ENCODE measurements around the gene ZNF511. TPM values are rescaled to one million over a fixed set of nuclear protein-coding genes. Genes with fewer than 3 reads are reported as not detected.
"Not testable (repeated sequence)": the region's sequence is repeated elsewhere in the genome, so short reads cannot be mapped to it uniquely, and the experiment has no call there.

ZNF511 gene
- total RNA-seq: 35.9 TPM

- peak; percentile 87 for DNase-seq (ENCODE audit: low spot score)
Measured at GRCh38 chr10:133308421-133309099, at the start of gene ZNF511, which contains the start of gene TUBGCP2. Gene ZNF511, plus strand, starts transcription at chr10:133308914. Its CDS starts 30 bp downstream, at chr10:133308944. Gene TUBGCP2, minus strand, starts transcription at chr10:133308872. Its CDS starts 5,931 bp downstream, at chr10:133302941.

GRCh38 chr10:133259602-133259989, 49.1 kb upstream of the ZNF511 start:
- DNase-seq (ENCODE audit: low spot score): no peak

- no peak for DNase-seq (ENCODE audit: low spot score)
Measured at GRCh38 chr10:133260895-133261725, 47.6 kb upstream of the ZNF511 start.

- peak; percentile 90 for DNase-seq (ENCODE audit: low spot score)
Measured at GRCh38 chr10:133261726-133262325, 46.9 kb upstream of the ZNF511 start.

GRCh38 chr10:133262696-133263095, 46.0 kb upstream of the ZNF511 start:
- no peak for DNase-seq (ENCODE audit: low spot score)

DNA sequence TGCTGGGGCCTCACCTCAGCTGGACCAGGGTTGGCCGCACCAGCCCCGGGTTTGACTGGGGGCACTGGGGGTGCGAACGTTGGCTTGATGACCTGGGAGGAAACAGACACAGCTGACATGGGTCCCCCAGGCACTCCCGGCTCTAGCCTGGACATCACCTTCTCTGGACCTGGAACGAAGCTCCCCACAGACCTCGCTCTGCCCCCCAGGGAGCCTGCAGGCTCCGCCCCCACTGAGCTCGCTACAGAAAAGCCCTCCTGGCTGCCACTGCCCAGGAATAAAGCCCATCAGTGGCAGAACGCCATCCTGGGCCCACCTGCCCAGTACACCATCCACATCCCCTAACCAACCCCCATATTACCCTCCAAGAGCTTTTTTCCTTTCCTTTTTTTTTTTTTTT, 45.0 kb upstream of the ZNF511 start:
- no peak for DNase-seq (ENCODE audit: low spot score)

- DNase-seq (ENCODE audit: low spot score): no peak
Measured at GRCh38 chr10:133264461-133264860, 44.3 kb upstream of the ZNF511 start.

DNA sequence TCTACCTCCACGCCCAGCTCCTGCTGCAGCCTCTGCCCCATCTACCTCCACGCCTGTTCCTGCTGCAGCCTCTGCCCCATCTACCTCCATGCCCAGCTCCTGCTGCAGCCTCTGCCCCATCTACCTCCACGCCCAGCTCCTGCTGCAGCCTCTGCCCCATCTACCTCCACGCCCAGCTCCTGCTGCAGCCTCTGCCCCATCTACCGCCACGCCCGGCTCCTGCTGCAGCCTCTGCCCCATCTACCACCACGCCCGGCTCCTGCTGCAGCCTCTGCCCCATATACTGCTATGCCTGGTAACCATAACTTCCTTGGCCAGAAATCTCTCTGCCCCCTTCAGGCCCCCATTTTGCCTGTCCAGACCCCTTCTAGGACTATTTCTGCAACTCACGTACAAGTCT, 43.7 kb upstream of the ZNF511 start:
- DNase-seq (ENCODE audit: low spot score): not testable (repeated sequence)

DNA sequence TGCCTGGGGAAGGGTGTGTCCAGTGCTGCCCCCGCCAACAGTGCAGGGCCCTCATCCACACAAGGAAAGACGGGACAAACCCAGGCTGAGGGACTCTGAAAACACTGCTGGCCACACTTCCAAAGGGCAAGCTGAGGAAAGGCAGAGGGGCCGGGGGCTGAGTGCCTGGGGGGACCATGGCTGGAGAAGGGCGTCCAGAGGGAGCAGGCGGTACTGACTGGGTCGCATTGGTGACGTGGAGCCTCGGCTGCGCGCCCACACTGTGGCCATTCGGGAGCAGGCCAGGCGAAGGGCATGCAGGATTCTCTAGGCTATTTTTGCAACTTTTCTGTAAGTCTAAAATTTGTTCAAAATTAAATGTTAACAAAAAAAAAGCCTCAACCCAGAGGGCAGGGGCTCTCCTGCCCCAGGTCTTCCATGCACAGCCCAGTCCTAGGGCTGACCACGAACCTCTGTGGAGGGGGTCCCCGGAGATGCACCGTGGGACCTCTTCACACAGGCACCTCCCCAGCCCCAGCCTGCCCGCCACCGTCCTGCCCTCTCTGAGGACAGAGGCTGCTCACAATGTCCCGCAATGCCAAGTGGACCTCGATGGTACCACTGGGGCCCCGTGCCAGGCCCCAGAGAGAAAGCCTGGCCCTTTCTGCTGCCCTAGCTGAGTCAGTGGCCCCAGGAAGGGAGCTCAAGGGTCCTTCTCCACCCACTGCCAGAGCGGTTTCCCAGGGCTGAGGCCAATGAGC, 42.5 kb upstream of the ZNF511 start:
- DNase-seq (ENCODE audit: low spot score): no peak

DNA sequence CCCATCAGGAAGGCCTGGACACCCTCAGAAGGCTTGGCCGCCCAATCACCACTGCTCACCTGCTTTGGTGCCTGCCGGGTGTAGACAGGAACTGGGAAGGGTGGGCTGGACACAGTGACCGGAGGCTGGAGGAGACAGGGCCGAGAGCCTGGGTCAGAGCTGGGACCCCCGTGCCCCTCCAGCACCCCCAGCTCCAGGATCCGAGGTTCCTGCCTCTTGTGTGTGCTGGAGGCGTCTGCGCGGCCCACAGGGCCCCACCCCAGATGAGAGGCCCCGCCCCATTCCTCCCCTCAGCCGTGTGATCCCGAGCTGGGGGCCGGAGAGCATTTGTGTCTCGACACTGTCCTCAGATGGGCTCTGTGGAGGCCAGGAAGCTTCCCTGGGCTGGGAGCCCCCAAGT, 41.4 kb upstream of the ZNF511 start:
- no peak for DNase-seq (ENCODE audit: low spot score)

DNA sequence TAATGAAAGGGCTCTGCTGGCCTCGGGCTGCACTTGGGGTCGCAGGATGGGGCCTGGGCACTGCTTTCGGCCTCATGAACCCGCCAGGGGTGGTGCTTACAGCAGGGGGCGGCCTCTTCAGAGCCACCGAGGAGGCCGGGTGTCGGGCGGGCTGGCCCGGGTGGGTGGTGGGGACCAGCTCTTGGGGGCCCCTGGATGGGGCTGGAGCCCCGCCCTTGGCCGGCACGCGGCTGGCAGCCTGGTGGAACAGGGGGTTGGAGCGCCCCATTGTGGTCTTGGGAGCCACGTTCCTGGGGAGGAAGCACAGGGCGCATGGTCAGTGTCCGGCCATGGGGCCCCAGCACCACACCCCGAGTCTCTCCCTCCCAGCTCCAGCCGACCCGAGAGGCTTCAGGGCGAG, 40.9 kb upstream of the ZNF511 start:
- DNase-seq (ENCODE audit: low spot score): no peak

GRCh38 chr10:133268532-133268931, 40.2 kb upstream of the ZNF511 start:
- no peak for DNase-seq (ENCODE audit: low spot score)

- DNase-seq (ENCODE audit: low spot score): no peak
Measured at GRCh38 chr10:133269367-133269766, 39.3 kb upstream of the ZNF511 start.

DNA sequence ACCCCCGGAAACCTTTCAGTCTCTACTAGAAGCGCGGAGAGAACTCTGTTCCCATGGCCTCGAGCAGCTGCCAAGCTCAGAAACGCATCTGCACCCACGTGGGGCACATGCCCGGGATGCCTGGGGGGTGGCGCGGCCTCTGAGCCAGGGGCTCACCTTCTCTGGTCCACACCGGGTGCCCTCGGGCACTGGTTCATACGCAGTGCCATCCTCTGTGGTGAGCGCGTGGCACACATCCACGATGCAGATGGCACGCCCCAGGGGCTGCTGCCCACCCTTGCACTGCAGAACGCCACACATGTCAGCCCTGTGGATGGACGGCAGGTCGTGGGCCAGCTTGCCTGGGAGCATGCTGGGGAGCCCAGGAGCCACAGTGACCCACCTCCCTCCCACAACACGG, 38.5 kb upstream of the ZNF511 start:
- DNase-seq (ENCODE audit: low spot score): no peak

- DNase-seq (ENCODE audit: low spot score): no peak
Measured at GRCh38 chr10:133270773-133271297, 37.9 kb upstream of the ZNF511 start.

DNA sequence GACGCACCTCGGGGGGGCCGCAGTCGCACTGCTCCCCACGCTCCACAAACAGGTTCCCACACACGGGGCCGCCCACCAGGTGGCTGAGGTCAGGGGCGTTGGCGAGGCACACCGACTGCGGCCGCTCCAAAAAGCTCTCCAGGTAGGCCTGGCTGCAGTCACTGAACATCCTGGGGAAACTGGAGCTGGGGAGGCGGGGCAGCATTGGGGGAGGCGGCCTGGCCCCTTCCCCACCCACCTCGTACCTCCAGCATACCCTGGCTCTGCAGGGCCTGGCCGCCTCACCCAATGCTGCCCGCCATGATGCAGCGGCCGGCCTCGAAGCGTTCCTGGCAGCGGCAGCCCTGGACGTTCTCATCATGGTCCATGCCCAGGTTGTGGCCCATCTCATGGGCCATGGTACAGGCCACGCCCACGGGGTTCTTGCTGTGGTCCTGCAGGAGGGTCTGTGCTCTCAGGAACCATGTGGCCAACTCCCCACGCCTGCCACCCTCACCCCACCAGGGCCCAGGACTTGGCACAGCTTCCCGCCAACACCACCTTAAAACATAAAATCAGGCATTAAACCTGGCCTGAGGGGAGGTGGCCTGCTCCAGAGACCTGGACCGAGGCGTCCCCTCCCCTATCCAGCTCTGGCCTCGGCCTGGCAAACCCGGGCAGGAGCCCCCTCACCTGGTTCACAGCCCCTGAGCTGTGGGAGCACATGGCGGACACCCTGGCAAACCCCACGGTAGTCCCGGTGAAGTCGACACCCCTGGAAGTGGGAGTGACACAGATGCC, 37.0 kb upstream of the ZNF511 start:
- no peak for DNase-seq (ENCODE audit: low spot score)

DNA sequence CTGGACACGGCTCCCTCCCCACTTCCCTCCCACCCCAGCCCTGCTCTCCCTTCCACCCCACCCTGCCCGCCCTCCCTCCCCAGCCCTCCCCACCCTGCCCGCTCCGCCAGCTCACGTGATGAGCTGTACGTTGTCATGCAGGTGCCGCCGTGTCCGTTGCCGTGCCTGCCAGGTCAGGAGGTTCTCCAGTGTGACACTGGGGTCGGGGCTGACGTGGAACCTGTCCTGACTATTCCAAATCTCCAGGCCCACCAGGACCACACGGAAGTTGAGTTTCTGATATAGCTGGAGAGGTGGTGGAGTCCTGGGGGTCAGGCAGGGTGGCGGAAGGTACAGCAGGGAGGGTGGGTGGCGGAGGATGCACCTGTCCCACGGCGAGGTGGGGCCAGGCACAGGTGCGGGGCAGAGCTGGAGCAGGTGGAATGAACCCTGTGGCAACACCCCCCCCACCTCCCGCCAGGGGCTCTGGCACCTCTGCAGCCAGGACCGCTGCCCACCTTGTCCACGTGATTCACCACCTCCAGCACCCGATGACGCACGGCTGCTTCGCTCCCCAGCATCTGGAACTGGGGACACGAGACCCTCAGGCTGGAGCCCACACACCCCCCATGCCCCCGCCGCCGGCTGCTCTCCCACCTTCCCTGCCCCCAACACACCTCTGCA, 36.3 kb upstream of the ZNF511 start:
- DNase-seq (ENCODE audit: low spot score): no peak

- DNase-seq (ENCODE audit: low spot score): no peak
Measured at GRCh38 chr10:133272964-133273420, 35.7 kb upstream of the ZNF511 start.

DNA sequence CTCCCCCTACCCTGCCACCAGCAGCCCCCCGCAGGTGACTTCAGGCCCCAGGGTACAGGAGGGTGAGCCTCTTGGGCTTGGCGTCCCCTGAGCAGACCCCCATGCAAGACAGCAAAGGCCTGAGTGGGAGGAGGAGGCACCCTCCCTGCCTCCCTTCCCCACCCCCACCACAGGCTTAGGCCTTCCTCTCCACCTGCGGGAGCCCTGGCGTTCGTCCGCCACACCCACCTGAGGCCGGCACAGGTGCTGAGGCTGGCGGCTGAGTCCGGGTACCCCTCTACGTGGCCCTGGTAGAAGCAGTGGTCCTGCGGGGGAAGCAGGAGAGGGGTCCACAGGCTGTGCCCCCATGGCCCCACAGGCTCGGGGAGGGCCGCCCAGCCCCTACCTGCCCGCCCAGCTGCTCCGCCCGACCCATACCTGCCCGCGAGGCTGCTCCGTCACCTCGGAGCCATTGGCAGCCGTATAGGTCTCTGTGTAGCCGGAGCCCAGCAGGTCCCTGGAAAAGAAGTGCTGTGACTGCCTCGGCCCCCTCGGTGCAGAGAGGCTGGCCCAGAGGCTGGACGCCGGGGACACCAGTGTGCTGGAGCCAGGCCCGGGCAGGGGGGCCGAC, 35.1 kb upstream of the ZNF511 start:
- no peak for DNase-seq (ENCODE audit: low spot score)

All from mucosa of gallbladder (tissue), 1 donor.